ENCODE data around the gene MSI2. TPM values are rescaled to one million over a fixed set of nuclear protein-coding genes. Genes with fewer than 3 reads are reported as not detected.

The MSI2 gene
- total and polyA plus RNA-seq, 4 donors, result 9.4 to 64.0 (median 30.4) TPM

DNA sequence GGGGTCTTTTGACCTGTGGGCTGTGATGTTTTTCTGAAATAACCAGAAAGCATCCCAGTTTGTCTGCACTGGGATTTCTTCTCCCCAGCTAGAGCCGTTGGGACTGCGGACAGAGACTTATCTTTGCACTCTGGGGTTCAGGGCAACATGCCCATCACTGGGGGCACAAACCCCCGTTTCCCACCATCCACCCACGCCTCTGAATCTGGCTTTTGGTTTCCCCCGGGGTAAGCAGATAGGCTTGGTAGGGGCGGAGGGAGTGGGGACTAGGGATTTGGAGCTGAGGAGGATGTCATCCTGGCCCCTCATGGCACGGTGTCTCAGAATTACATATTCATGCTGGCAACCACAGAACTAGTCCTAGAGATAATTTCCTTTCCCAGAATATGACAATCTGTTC lies 420.2 kb downstream of the MSI2 start:
- Histone ChIP-seq H3K9me3 (ENCODE audit: control insufficient read depth in 4 of 4, insufficient read depth in 3 of 4, low read length in 3 of 4) (no peaks in the 10 kb centered on the region), H3K36me3 (ENCODE audit: control insufficient read depth in 4 of 4, insufficient read depth in 4 of 4, low read length in 4 of 4) (peaks cover 0 to 4% (median 1%) of the 10 kb centered on the region in 4 donors), H3K4me1 (ENCODE audit: control insufficient read depth in 5 of 5, insufficient read depth in 5 of 5, low read length in 5 of 5) (peaks cover 0 to 11% (median 4%) of the 10 kb centered on the region in 5 donors), H3K4me3 (no peak overlapping the region), H3K27me3 (ENCODE audit: control insufficient read depth in 3 of 3, insufficient read depth in 3 of 3, low read length in 2 of 3) (no peaks in the 10 kb centered on the region), H3K9ac (ENCODE audit: insufficient read depth in 1 of 2, low read length in 2 of 2) (no peak overlapping the region), H3K27ac (ENCODE audit: low read depth in 1 of 2, low read length in 1 of 2) (no peak overlapping the region)
- 87 to 93% methylated on average over 7 of the region's 7 CpGs for WGBS, 2 donors
- ATAC-seq (ENCODE audit: insufficient read depth, low FRiP score) (no peak), DNase-seq (no peak)
- TF ChIP-seq, protein P1, sequence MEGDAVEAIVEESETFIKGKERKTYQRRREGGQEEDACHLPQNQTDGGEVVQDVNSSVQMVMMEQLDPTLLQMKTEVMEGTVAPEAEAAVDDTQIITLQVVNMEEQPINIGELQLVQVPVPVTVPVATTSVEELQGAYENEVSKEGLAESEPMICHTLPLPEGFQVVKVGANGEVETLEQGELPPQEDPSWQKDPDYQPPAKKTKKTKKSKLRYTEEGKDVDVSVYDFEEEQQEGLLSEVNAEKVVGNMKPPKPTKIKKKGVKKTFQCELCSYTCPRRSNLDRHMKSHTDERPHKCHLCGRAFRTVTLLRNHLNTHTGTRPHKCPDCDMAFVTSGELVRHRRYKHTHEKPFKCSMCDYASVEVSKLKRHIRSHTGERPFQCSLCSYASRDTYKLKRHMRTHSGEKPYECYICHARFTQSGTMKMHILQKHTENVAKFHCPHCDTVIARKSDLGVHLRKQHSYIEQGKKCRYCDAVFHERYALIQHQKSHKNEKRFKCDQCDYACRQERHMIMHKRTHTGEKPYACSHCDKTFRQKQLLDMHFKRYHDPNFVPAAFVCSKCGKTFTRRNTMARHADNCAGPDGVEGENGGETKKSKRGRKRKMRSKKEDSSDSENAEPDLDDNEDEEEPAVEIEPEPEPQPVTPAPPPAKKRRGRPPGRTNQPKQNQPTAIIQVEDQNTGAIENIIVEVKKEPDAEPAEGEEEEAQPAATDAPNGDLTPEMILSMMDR (IDR thresholded peaks at IDR 0.05; ENCODE audit: control extremely low read depth, extremely low read depth), result no peak

DNA sequence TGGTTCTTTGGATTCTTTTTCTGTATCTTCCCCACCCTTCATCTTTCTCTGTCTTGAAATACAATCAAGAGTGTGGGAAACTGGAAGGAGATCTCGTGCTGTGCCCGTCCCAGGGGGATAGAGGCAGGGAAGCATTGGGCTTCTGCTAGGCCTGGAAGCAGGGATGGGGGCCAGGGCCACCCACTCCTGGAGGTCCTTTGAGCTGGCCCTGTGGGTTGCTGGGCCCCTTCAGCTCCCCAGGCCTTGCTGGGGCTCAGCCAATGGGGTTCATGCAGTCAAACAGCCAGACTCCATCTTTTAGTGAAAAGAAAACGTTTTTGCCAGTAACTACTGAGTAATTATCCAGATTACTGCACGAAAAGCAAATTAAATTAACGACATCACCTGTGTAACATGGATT lies 421.0 kb downstream of the MSI2 start:
- ATAC-seq (ENCODE audit: insufficient read depth, low FRiP score) (no peak), DNase-seq (no peak)
- Histone ChIP-seq H3K27me3 (ENCODE audit: control insufficient read depth in 3 of 3, insufficient read depth in 3 of 3, low read length in 2 of 3) (no peaks in the 10 kb centered on the region), H3K4me3 (no peak overlapping the region), H3K9ac (ENCODE audit: insufficient read depth in 1 of 2, low read length in 2 of 2) (no peak overlapping the region), H3K9me3 (ENCODE audit: control insufficient read depth in 4 of 4, insufficient read depth in 3 of 4, low read length in 3 of 4) (no peaks in the 10 kb centered on the region), H3K4me1 (ENCODE audit: control insufficient read depth in 5 of 5, insufficient read depth in 5 of 5, low read length in 5 of 5) (peaks cover 0 to 5% (median 2%) of the 10 kb centered on the region in 5 donors), H3K36me3 (ENCODE audit: control insufficient read depth in 4 of 4, insufficient read depth in 4 of 4, low read length in 4 of 4) (peaks cover 0 to 4% (median 1%) of the 10 kb centered on the region in 4 donors), H3K27ac (ENCODE audit: low read depth in 1 of 2, low read length in 1 of 2) (no peak overlapping the region)
- WGBS, 2 donors, result 87 to 92% methylated on average over 5 of the region's 5 CpGs
- TF ChIP-seq, protein P1 (IDR thresholded peaks at IDR 0.05; ENCODE audit: control extremely low read depth, extremely low read depth), result no peak

DNA sequence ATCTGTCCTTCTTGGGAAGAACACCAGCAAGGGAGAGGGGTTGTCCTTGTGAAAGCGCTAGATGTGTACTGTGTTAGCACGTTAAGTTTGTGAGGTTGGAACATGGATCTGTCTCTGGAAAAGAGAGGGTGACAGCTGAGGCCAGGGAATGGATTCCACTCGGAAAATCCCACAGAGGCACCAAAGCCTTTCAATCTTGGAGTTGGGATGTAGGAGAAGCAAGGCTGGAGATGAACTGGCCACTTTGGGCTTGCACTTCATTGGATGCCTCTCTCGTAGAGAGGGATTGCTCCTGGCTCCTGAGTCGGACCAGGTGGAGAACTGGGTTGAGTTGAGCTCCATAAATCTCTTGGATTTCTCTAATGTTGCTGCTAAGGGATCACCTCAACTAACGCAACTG lies 421.5 kb downstream of the MSI2 start:
- Histone ChIP-seq H3K9me3 (ENCODE audit: control insufficient read depth in 4 of 4, insufficient read depth in 3 of 4, low read length in 3 of 4) (no peaks in the 10 kb centered on the region), H3K9ac (ENCODE audit: insufficient read depth in 1 of 2, low read length in 2 of 2) (no peak overlapping the region), H3K4me3 (no peak overlapping the region), H3K4me1 (ENCODE audit: control insufficient read depth in 5 of 5, insufficient read depth in 5 of 5, low read length in 5 of 5) (peaks cover 0 to 5% (median 2%) of the 10 kb centered on the region in 5 donors), H3K36me3 (ENCODE audit: control insufficient read depth in 4 of 4, insufficient read depth in 4 of 4, low read length in 4 of 4) (peaks cover 0 to 4% (median 1%) of the 10 kb centered on the region in 4 donors), H3K27ac (ENCODE audit: low read depth in 1 of 2, low read length in 1 of 2) (no peak overlapping the region), H3K27me3 (ENCODE audit: control insufficient read depth in 3 of 3, insufficient read depth in 3 of 3, low read length in 2 of 3) (no peaks in the 10 kb centered on the region)
- 95 to 96% methylated on average over 6 of the region's 6 CpGs for WGBS, 2 donors
- TF ChIP-seq, protein P1 (IDR thresholded peaks at IDR 0.05; ENCODE audit: control extremely low read depth, extremely low read depth), result no peak
- ATAC-seq (ENCODE audit: insufficient read depth, low FRiP score) (no peak), DNase-seq (no peak)

DNA sequence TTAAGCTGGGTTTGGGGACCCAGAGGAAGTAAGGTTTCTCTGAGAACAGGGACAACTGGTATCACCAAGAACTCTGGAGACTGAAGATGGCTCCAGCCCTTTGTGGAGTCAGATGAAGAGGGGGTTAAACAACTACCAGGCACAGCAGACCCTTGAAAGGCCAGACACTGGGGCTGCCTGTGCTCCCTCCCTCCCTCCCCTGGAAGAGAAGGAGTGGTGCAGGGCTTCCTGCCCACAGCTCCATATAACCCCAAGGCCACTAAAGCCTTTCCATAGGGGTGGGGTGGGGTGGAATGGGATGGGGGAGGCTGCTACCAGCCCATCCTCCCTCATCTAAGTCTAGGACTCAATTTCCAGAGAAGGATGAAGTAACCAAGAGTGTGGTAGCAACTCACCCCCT lies 422.1 kb downstream of the MSI2 start:
- H3K27ac ChIP-seq (ENCODE audit: low read depth in 1 of 2, low read length in 1 of 2), result no peak overlapping the region
- ATAC-seq (ENCODE audit: insufficient read depth, low FRiP score), result no peak
- DNase-seq, result no peak
- H3K4me1 ChIP-seq (ENCODE audit: control insufficient read depth in 5 of 5, insufficient read depth in 5 of 5, low read length in 5 of 5), result peaks cover 0 to 5% (median 2%) of the 10 kb centered on the region in 5 donors
- H3K36me3 ChIP-seq (ENCODE audit: control insufficient read depth in 4 of 4, insufficient read depth in 4 of 4, low read length in 4 of 4), result peaks cover 0 to 5% (median 1%) of the 10 kb centered on the region in 4 donors
- no peaks in the 10 kb centered on the region for H3K27me3 ChIP-seq (ENCODE audit: control insufficient read depth in 3 of 3, insufficient read depth in 3 of 3, low read length in 2 of 3)
- H3K9me3 ChIP-seq (ENCODE audit: control insufficient read depth in 4 of 4, insufficient read depth in 3 of 4, low read length in 3 of 4), result no peaks in the 10 kb centered on the region
- no peak overlapping the region for H3K4me3 ChIP-seq
- TF ChIP-seq, protein P1 (IDR thresholded peaks at IDR 0.05; ENCODE audit: control extremely low read depth, extremely low read depth), result no peak
- H3K9ac ChIP-seq (ENCODE audit: insufficient read depth in 1 of 2, low read length in 2 of 2), result no peak overlapping the region
